Epithelial cell of prostate (primary cell): ENCODE data around the gene ANKRD1.

ENCODE experiments used
- DNase-seq: peaks from one replicate; pipeline ENCODE4 v3.0.0-alpha.2; 2011; ENCODE audit warnings: low read depth, low spot score
- H3K27ac ChIP-seq: fragments of 450-650 bp; 2 replicates; pipeline ENCODE4 v1.5.1; 2017; ENCODE audit warnings: mild to moderate bottlenecking

Gene ANKRD1

DNA sequence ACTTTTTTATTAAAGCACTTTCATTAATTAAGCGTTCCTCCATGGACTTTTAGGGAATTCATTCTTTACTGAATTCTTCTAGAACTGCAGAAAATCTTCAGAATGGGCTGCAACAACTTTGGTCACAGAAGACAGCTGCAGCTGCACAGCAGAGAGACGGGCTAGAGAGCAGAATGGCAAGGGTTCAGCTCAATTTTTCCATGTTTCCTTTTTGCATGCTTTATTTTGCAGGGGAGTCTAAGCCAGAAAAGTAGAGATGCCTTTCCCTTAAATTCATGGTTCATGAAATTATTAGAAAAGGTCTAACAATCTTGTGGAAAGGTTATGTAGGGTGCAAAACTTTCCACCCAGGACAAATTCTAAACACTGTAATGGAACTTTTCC is 15.4 kb upstream of the ANKRD1 start:
- no peak overlapping the region for H3K27ac ChIP-seq
- DNase-seq, result no peak

GRCh38 chr10:90935581-90936275 is 14.8 kb upstream of the ANKRD1 start:
- no peak overlapping the region for H3K27ac ChIP-seq
- no peak for DNase-seq

DNA sequence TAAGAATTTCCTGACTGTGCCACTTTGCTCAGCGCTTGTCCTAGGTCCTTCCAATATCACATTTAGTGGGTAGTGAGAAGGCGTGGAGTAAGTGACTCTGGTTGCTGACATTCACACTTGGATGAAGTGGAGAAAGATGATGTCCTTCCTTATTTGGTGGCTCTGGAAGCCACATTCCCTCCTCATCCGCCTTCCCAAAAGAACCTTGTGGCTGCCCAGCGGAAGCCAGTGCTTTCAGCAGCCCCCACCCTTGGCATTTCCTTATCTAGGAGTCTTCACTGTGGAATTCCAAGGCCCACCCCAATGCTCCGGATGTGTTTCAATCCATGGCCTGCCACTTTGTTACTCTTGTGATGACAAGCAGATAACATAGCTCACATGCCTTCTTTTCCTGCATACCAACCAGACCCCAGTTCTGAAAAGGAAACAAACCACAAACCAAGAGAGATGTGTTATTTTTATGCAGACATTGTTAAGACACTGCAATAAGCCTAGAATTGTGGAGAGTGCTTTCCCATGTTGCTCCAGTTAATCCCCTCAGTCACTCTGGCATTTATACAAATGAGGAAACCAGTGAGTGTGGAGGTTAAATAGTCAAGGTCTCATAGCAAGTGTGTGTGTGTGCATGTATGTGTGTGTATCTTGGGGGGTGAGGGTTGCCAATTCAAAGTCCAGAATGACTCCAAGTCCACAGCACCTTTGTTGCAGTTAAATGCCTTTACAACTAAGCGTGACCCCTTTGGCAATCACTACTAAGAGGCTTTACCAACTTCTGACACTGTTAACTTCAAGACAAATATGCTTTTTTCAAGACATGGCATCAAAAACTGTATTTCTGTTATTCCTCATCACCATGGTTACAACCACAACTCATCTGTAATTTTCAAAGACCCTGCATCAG is 10.3 kb upstream of the ANKRD1 start:
- H3K27ac ChIP-seq, result no peak overlapping the region
- no peak for DNase-seq

DNA sequence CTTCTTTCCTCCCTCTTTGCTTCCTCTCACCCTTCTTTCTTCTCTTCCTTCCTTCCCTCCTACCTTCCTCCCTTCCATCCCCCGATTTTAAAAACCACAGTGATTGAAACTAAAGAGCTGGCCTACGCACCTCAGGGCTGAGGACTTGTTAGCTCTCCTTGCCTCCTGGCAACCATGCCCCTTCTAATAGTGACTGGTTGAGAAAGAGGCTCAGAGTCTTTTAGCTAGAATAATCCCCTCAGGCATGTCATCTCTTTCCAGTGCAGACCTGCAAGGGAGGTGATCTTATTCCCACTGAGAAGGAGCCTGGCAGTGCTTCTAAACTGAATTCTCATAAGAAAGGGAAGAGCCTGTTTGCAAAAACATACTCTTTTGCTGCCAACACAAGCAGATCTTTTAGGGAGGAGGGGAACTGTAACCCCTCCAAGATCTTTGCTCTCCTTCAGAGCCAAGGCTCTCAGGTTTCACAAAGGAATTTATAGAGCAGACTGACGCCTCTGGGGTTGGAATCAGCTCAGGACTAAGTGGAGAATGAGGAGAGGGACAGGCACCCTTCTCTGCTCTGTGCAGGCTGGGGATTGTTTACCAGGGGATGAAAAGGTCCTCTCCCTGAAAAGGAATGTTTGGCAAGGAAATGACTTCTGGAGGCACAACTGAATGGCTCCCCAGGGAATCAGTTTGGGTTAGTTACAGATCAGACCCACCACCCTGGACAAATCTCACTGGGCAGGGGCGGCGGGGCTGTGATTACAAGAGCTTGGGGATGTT is 9.4 kb upstream of the ANKRD1 start:
- H3K27ac ChIP-seq, result no peak overlapping the region
- DNase-seq, result no peak

DNA sequence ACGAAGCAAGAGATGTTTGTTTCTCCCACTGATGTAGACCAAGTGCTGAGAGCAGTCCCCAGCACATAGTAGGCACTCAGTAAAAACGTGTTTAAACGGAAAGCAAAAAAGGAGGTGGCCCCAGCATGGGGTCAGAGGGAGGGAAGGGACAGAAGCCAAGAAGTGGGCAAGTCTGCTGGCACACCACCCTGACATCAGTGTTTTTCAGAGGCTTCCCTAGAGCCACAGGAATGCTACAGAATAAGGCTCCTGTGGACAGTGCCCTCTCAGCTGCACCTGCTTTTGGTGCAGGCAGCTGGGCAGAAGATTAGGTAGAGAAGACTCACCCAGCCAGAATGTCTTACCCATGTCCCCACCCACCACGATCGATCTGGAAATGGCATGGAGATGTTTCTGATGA is 8.3 kb upstream of the ANKRD1 start:
- no peak overlapping the region for H3K27ac ChIP-seq
- DNase-seq, result no peak

DNA sequence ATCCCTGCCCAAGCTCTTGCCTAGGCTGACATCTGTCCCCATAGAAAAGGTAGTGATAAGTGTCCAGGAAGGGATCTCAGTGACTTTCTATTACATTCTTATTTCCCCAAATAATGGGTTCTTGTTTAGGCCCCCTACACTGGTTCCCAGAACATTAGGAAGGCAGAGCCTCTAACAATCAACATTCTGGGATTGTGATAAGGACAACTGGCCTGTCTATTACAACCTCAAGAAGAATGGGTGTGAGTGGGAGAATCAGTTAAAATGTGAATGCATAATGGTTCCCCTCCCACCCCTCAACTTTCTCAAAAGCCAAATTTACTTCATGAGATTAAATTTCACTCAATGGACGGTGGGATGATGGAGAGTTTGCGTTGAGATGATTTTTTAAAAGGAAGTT is 6.4 kb upstream of the ANKRD1 start:
- DNase-seq, result no peak
- no peak overlapping the region for H3K27ac ChIP-seq

DNA sequence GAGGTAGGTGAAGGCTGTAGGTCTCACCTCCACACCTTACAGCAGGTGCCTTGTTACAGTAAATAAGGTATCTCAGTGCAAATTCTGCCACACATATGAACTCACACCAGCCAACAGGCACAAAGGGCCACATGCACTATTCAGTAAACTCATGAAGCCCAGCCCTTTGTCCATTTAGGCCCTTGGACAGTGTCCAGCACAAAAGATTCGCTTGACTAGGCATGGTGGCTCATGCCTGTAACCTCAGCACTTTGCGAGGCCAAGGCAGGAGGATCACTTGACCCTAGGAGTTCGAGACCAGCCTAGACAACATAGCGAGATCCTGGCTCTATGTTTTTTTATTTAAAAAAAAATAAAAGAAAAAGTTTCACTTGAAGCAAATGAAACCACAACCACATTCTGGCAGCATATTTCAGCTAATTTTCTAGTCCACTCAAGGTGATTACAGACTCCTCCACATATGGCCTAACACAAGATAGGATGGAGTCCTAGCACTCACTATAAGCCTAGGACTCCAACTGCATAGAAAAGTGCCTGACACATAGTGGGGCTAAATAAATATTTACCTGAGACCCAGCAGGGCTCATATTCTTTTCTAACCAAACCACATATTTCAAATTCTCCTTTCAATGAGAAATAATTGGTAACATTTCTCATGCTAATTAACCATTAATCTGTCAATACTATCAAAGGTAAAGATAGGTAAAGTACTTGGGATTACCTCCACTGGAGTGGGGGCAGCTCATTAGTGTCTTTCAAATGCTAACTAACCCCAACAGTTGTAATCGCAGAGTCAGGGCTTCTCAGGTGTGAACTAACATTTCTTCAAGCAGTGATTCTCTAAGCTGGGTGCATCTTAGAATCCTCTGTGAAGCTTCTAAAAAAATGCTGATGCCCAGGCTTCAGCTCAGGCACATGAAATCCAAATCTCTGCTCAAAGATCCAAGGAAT is 4.5 kb upstream of the ANKRD1 start:
- no peak for DNase-seq
- H3K27ac ChIP-seq, result no peak overlapping the region

- no peak for DNase-seq
These were observed 3.7 kb upstream of the ANKRD1 start for GRCh38 chr10:90924552-90924951.

GRCh38 chr10:90923111-90923731 is 2.3 kb upstream of the ANKRD1 start:
- no peak for DNase-seq
- no peak overlapping the region for H3K27ac ChIP-seq

More at GRCh38 chr10:90924552-90924951, 3.7 kb upstream of the ANKRD1 start:
- H3K27ac ChIP-seq, result no peak overlapping the region

DNA sequence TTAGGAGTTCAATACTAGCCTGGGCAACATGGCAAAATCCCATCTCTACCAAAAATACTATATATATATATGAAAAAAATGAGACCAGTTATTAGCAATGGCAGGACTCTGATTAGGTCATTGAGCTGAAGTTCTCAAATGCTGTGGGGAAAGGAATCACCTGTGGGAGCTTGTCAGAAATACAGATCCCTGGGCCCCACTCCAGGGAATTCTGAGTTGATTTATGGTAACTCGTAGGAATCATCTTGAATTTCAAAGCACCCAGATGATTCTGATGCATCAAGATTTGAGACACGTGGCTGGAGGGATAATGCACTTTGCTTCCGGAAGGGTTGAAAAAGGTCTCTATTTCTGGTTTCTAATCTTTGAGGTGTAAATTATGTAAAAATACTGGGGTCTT is 1.0 kb upstream of the ANKRD1 start:
- no peak overlapping the region for H3K27ac ChIP-seq
- no peak for DNase-seq

DNA sequence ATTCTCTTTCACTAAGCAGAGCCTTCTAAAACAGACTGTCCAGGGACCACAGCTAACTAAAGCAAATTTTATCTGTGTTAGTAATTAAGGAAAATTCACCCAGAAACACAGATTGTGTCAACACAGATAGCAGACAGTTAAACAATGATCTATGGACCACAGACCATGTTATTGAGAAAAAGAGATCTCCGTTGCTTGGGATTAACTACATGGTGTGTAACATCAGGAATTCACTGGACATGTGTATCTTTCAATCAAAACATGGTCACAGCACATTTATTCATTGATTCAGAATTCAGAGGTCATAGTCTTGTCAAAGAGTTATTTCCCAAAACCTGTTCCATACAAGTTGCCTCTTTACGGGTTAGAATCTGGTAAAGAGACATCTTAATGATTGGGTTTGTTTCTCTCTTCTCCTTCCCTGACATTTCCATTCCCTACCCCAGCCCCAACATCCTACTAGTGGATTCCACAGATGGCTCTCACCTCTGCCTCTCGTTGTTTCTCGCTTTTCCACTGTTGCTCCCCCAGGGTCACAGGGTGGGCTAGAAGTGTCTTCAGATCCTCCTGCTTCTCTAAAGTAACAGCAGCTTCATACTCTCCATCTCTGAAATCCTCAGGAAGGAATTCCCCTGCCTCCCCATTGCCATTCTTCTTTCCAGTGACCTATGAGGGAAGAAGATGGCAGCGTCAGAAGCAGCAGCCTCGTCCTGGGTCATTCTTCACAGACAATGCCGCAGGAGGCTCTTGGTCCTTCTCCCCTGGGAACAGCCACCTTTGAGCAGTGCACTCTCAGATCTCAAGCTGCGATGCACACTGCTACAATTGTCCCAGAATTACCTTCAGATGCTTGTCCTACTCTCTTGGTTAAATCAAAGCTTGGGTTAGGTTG is 958 bp downstream of the ANKRD1 start:
- DNase-seq, result no peak
- H3K27ac ChIP-seq, result no peak overlapping the region

- no peak for DNase-seq
- no peak overlapping the region for H3K27ac ChIP-seq
These were observed 2.9 kb downstream of the ANKRD1 start for GRCh38 chr10:90917968-90918318.

GRCh38 chr10:90917238-90917967 is 3.5 kb downstream of the ANKRD1 start:
- no peak overlapping the region for H3K27ac ChIP-seq
- no peak for DNase-seq

DNA sequence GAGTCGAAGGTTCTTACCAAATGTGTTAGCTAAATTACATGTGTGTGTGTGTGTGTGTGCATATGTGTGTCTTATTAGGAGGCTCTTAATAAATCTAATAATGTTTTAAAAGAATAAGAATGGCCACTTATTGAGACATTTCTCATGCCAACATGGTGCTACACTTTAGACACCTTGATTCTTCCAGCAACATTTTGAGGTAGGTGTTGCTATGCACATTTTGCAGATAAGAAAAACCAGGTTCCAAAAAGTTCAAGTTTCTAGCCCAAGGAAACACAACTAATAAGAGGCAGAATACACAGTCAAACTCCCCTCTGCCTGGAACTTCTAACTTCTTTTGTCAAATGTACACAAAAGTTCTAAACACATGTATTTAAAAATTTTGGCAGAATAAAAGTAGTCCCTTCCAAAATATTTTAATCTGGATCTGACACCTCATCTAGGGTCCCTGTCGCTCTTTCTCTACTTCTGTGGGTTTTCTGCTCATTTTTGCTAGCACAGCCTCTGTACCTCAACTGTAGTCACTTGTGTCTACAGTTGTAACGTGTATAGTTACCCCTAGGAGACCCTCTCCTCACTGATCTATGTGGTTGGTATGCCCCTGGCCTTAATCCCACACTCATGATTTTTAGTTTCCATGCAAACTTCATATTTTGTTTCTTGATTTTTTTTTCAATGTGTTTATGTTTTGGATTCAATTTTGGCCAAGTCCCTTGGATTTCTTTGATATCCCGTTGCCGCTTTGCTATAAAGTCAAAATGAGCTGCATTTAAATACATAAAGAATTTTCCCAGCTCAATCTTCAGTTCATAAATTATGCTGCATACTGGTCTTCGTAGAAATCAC is 4.3 kb downstream of the ANKRD1 start:
- H3K27ac ChIP-seq, result no peak overlapping the region
- no peak for DNase-seq

DNA sequence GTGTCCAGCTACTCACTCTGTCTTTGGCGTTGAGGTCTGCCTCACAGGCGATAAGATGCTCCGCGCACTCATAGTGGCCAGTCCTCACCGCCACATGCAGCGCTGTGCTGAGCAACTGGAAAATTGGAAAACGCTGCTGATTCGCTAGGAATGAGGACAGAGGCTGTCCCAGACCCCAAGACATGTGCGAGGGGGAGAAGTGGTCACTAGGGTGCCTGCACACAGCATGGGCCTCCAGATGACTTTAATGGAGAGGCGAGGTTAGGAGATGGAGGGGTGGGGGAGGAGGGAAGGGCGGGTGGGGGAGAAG is 5.2 kb downstream of the ANKRD1 start:
- no peak for DNase-seq
- no peak overlapping the region for H3K27ac ChIP-seq

- no peak for DNase-seq
- H3K27ac ChIP-seq, result no peak overlapping the region
These were observed 5.7 kb downstream of the ANKRD1 start for GRCh38 chr10:90914992-90915765.
